ENCODE data around the gene HIRA. TPM values are rescaled to one million over a fixed set of nuclear protein-coding genes. Genes with fewer than 3 reads are reported as not detected.

HIRA gene
- total and polyA plus RNA-seq, 11 donors, result 3.7 to 25.4 (median 17.3) TPM

GRCh38 chr22:19412923-19413322, 18.6 kb downstream of the HIRA start:
- H3K27ac ChIP-seq, result no peak overlapping the region
- H3K27me3 ChIP-seq, result no peaks in the 10 kb centered on the region
- WGBS, 4 donors, result 88 to 95% (median 89%) methylated on average over 4 of the region's 4 CpGs
- intact Hi-C loops (cut with DNase I), result no loop called here
- TF ChIP-seq POLR2A (IDR thresholded peaks at IDR 0.05), result no peak
- DNase-seq (no peak), ATAC-seq (no peak)
- H3K9me3 ChIP-seq, result no peaks in the 10 kb centered on the region
- peaks cover 0 to 33% (median 20%) of the 10 kb centered on the region in 9 donors for H3K36me3 ChIP-seq
- peaks cover 0 to 36% (median 13%) of the 10 kb centered on the region in 12 donors for H3K4me1 ChIP-seq
- H3K4me3 ChIP-seq, result no peak overlapping the region

GRCh38 chr22:19412478-19412877, 19.1 kb downstream of the HIRA start:
- H3K27ac ChIP-seq, result no peak overlapping the region
- intact Hi-C loops (cut with DNase I), result no loop called here
- no peaks in the 10 kb centered on the region for H3K9me3 ChIP-seq
- WGBS, 4 donors, result 86 to 94% (median 93%) methylated on average over 4 of the region's 4 CpGs
- peaks cover 0 to 37% (median 25%) of the 10 kb centered on the region in 9 donors for H3K36me3 ChIP-seq
- H3K4me1 ChIP-seq, result peaks cover 0 to 40% (median 14%) of the 10 kb centered on the region in 12 donors
- H3K4me3 ChIP-seq, result no peak overlapping the region
- DNase-seq (no peak), ATAC-seq (no peak)
- TF ChIP-seq POLR2A (IDR thresholded peaks at IDR 0.05), result no peak
- TF ChIP-seq CTCF (IDR thresholded peaks at IDR 0.05), result no peak
- H3K27me3 ChIP-seq, result no peaks in the 10 kb centered on the region

DNA sequence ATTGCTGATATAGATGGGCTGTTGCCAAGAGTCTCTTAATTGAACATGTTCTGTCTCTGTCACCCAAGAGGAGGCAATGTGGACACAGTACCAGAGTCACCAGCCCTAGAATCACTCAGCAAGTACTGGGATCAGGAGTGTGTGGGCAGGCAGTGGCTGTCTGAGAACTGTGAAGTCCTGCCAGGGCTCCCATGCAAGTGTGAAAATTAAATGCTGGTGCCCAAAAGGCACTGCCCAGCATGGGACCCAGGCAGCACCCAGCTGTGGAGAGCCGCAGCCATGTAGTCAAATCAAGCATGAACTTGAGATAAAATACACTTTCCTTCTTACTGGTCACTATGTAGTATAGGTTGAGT, 19.9 kb downstream of the HIRA start:
- H3K27me3 ChIP-seq, result no peaks in the 10 kb centered on the region
- H3K36me3 ChIP-seq, result peaks cover 0 to 45% (median 33%) of the 10 kb centered on the region in 9 donors
- H3K4me3 ChIP-seq, result no peak overlapping the region
- peak overlapping the region in 3 of 12 donors; percentile 6 to 39 (median 23) for H3K27ac ChIP-seq
- peaks cover 0 to 42% (median 16%) of the 10 kb centered on the region in 12 donors for H3K4me1 ChIP-seq
- ATAC-seq (peak in 3 of 4 donors; percentile 23 to 46 (median 40)), DNase-seq (no peak)
- intact Hi-C loops (cut with DNase I), result no loop called here
- no peak for TF ChIP-seq POLR2A (IDR thresholded peaks at IDR 0.05)
- WGBS, 4 donors, result 93 to 100% (median 99%) methylated on average over 1 of the region's 1 CpG
- H3K9me3 ChIP-seq, result no peaks in the 10 kb centered on the region

DNA sequence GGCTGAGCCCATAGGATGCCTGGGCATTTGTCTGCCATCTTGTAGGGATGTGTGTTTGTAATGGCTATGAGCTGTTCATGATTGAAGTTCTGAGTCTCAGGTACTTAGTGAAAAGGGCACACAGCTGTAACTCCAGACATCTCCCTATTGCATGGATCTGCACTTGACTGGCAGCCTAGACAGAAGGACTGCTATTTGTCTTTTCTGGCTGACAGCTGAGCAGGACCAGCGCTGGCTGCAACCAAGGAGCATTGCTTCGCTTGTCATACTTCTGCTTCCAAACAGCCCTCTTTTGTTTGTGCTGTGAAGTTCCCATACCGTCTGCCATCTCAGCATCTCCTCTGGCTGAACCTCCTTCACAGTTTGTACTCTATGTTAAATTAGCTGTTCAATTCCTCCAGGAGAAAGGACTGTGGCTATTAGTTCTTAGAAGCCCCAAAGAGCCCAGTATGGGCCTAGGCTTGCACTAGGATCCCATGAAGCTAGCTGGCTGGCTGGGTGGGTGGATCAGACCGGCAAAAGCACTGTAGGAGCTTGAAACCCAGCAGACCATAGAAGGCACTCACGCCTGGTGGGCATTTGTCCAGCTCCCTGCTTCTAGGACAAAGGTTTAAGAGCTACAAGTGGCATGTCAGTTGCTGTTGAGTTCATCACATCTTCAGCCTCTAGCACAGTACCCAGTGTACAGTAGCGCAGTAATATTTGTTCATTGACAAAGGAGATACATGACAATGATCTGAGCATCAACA, 20.4 kb downstream of the HIRA start:
- H3K27me3 ChIP-seq, result no peaks in the 10 kb centered on the region
- ATAC-seq (peak; percentile 27 to 58 (median 48)), DNase-seq (peak in 2 of 5 donors; percentile 62 to 64)
- peaks cover 0 to 46% (median 18%) of the 10 kb centered on the region in 12 donors for H3K4me1 ChIP-seq
- H3K9me3 ChIP-seq, result no peaks in the 10 kb centered on the region
- H3K4me3 ChIP-seq, result no peak overlapping the region
- peak overlapping the region in 5 of 12 donors; percentile 6 to 44 (median 25) for H3K27ac ChIP-seq
- WGBS, 4 donors, result 60 to 81% (median 68%) methylated on average over 6 of the region's 6 CpGs
- TF ChIP-seq CTCF (IDR thresholded peaks at IDR 0.05), result no peak
- no peak for TF ChIP-seq POLR2A (IDR thresholded peaks at IDR 0.05)
- H3K36me3 ChIP-seq, result peaks cover 0 to 51% (median 37%) of the 10 kb centered on the region in 9 donors
- intact Hi-C loops (cut with DNase I), result no loop called here
